Motor neuron (in vitro differentiated cells): ENCODE measurements around the gene SLC17A3. TPM values are rescaled to one million over a fixed set of nuclear protein-coding genes. Genes with fewer than 3 reads are reported as not detected.

Experiments
- ATAC-seq, 8 experiments: fragments of 200-7000 bp; cut with Tn5 transposase; replicated peaks in 6 of 8; 2 replicates each; pipeline ENCODE4 v1.8.0; 2021; ENCODE audit warnings: mild to moderate bottlenecking in 8 of 8, moderate library complexity in 8 of 8
- H3K27ac ChIP-seq, 2 donors: fragments of 250-450 bp; sonication (Bioruptor Pico); 2 replicates each; pipeline ENCODE4 v1.9.0; 2021; ENCODE audit warnings: antibody characterized with exemption in 2 of 2, mild to moderate bottlenecking in 2 of 2, moderate library complexity in 1 of 2
- H3K4me1 ChIP-seq, 2 donors: fragments of 250-450 bp; sonication (Bioruptor Pico); replicated peaks in 1 of 2; 2 replicates each; pipeline ENCODE4 v1.6.1; 2021; ENCODE audit warnings: antibody characterized with exemption in 2 of 2, mild to moderate bottlenecking in 2 of 2, moderate library complexity in 1 of 2
- H3K4me3 ChIP-seq, 5 donors: fragments of 250-450 bp; sonication (Bioruptor Pico); 2 replicates each; pipeline ENCODE4 v1.9.0; 2021; ENCODE audit warnings: antibody characterized with exemption in 5 of 5, mild to moderate bottlenecking in 5 of 5, moderate library complexity in 4 of 5
- WGBS, 10 experiments: fragments of 450-650 bp; shearing (Covaris generic); methylation state at CpG; one replicate each; pipeline ENCODE4 v1.0.0; 2022; 5-methylcytosine and 5-hydroxymethylcytosine counted together
- in situ Hi-C, 9 experiments: fragments of 400-800 bp; cut with MboI; loops; one replicate each; pipeline ENCODE4 v1.15.0; 2021; ENCODE audit warnings: low sequenced_read_pairs in 9 of 9, low pct_unique_long_range_greater_than_20kb in 2 of 9; ENCODE audit not compliant: unreplicated experiment in 9 of 9
- total RNA-seq, 8 experiments: library from RNA; unstranded; fragments of 300-600 nt; gene quantifications; 2 replicates each; pipeline versions ENCODE4 v1.2.3 to v1.2.4, GENCODE V29; 2022

SLC17A3 gene
- total RNA-seq, 8 experiments from 2014 or later = 0.40 to 1.00 TPM; not detected in 6

DNA sequence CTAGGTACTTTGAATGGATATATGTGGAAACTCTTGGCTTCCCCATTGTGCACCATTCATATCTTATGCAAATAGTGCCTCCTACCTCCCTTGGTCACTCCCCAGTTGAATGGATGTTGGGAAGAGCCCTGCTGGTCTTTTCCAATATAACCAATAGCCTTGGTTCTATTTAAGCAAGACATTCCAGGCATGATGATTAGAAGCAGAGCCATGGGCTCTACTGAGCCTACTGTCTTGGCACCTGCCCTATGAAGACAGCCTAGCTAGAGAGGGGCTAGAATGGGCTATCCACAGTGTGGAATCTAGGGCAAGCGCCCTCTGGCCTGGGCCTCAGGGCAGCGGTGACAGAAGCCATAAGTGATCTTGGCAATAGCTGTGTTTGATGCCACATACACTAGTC, 57.8 kb downstream of the SLC17A3 start:
- no peak overlapping the region for H3K4me3 ChIP-seq
- in situ Hi-C loops = no loop called here
- ATAC-seq = no peak
- no peak overlapping the region for H3K27ac ChIP-seq
- H3K4me1 ChIP-seq = no peaks in the 10 kb centered on the region
- 94 to 100% (median 100%) methylated on average over 2 of the region's 2 CpGs; no CpG with 5 or more reads in 7 of the 10 experiments for WGBS, 10 experiments

DNA sequence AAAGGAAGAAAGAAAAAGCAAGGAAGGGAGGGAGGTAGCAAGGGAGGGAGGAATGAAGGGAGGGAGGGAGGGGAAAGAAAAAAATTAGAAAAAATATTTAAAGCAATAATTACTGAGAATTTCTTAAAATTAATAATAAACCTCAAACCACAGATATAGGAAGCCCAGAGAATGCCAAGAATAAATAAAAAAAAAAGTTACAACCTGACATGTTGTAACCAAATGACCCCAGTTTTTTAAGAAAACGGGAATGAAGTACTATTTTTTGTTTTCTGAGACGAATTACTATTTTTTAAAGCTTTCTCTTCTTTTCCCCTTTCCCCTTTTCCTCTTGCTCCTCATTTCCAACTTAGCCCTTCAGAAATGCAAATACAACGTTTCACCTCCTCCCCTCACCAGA, 58.8 kb downstream of the SLC17A3 start:
- Histone ChIP-seq H3K27ac (no peak overlapping the region), H3K4me1 (no peaks in the 10 kb centered on the region), H3K4me3 (no peak overlapping the region)
- ATAC-seq = no peak
- in situ Hi-C loops = no loop called here
- WGBS, 10 experiments = 0 to 64% (median 44%) methylated on average over 1 to 3 of the region's 3 CpGs; no CpG with 5 or more reads in 1 of the 10 experiments

DNA sequence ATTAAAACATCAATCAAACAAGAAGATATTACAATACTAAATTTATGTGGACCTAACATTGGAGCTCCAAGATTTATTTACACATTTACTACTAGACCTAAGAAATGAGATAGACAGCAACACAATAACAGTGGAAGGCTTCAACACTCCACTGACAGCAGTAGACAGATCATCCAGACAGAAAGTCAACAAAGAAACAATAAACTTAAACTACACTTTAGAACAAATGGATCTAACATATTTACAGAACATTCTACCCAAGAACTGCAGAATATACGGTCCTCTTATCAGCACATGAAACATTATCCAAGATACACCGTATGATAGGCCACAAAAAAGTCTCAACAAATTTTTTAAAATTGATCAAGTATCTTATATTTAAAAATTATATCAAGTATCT, 69.2 kb downstream of the SLC17A3 start:
- Histone ChIP-seq H3K27ac (no peak overlapping the region), H3K4me1 (no peaks in the 10 kb centered on the region), H3K4me3 (no peak overlapping the region)
- in situ Hi-C loops = no loop called here
- 20 to 100% (median 82%) methylated on average over 1 to 2 of the region's 2 CpGs for WGBS, 10 experiments
- ATAC-seq = no peak

DNA sequence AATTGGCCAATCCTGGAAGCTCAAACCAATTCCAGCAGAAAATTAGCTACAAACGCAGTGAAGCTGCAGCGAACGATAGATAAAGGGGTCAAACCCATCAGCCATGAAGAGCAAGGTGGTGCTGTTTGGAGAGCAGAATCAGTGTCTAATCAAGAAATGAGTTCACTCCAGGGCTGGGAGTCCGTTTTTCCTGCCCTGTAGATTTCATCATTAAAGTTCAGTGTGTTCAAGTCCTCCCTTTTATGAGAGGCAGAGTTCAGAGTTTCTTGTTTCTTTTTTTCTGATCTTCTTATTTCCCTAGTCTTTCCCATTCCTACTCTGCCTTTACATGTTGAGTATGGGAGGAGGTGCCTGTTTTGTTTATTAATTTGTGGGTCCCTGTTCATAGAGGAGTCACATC, 72.6 kb downstream of the SLC17A3 start:
- Histone ChIP-seq H3K4me3 (no peak overlapping the region), H3K27ac (no peak overlapping the region), H3K4me1 (no peaks in the 10 kb centered on the region)
- no peak for ATAC-seq
- 20 to 91% (median 65%) methylated on average over 1 to 4 of the region's 4 CpGs; no CpG with 5 or more reads in 2 of the 10 experiments for WGBS, 10 experiments
- in situ Hi-C loops = no loop called here

Other genes starting within 250 kb of the SLC17A3 start
- gene SCGN, start 222.0 kb downstream of the SLC17A3 start, total RNA-seq = 10 to 100 TPM in 1 of 8 experiments, 1 to 10 TPM in 4, under 1 TPM in 2, not detected in 1; 0.27 to 10.2 (median 2.3) TPM
- gene SLC17A4, start 119.5 kb downstream of the SLC17A3 start, total RNA-seq = under 1 TPM in 4 of 8 experiments, not detected in 4; 0.05 to 0.52 (median 0.09) TPM
- not detected for gene SLC17A1, start 42.2 kb downstream of the SLC17A3 start, total RNA-seq
- gene SLC17A2, start 56.4 kb upstream of the SLC17A3 start, total RNA-seq = under 1 TPM in 2 of 8 experiments, not detected in 6; 0.14 to 0.31 TPM
- 10 to 100 TPM in 3 of 8 experiments, 1 to 10 TPM in 1, under 1 TPM in 4; 0.05 to 24.1 (median 1.5) TPM for gene TRIM38, start 88.6 kb upstream of the SLC17A3 start, total RNA-seq
- 1 to 10 TPM in 4 of 8 experiments, under 1 TPM in 4; 0.05 to 5.8 (median 1.5) TPM for gene HFE, start 213.2 kb upstream of the SLC17A3 start, total RNA-seq